Activated naive CD8-positive, alpha-beta T cell (primary cell): ENCODE data around the gene SLIT3.

Experiments
- H3K27ac Mint-ChIP-seq: one replicate; pipeline ENCODE4 v1.8.0; 2021; ENCODE audit warnings: mixed read lengths
- H3K27me3 Mint-ChIP-seq: one replicate; pipeline ENCODE4 v1.8.0; 2021; ENCODE audit warnings: mixed read lengths
- H3K36me3 Mint-ChIP-seq: one replicate; pipeline ENCODE4 v1.8.0; 2021; ENCODE audit warnings: mixed read lengths
- H3K4me1 Mint-ChIP-seq: one replicate; pipeline ENCODE4 v1.8.0; 2021; ENCODE audit warnings: low read depth, mixed read lengths
- H3K4me3 Mint-ChIP-seq: one replicate; pipeline ENCODE4 v1.8.0; 2021; ENCODE audit warnings: mild to moderate bottlenecking, mixed read lengths
- H3K9me3 Mint-ChIP-seq: one replicate; pipeline ENCODE4 v1.8.0; 2021; ENCODE audit warnings: low read depth, mixed read lengths

Gene SLIT3

DNA sequence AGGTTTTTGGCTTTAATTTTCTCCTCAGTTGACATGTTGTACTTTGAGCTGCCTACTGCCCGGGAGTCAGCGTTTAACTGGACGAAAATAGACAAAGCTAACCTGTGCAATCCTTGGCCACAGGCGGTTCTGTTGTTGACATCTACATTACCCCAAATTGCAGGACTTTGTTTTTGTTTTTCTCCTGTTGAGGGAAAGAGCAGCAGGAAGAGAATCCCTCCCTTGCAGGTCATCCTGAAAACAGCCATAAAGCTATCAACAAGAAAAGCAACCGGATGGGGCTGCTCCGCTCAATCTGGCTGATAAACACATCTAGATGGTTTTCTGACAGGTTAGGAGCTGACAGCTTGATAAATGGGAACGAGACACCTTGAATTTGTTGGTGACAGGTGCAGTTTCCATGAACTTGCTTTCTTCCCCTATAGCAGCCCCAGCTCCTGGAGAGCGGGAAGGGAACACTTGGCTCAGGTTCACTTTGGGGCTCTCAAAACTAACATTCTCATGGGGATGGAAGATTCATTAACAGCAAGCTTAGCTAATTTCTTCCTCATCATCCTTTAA, 331.5 kb downstream of the SLIT3 start:
- Mint-ChIP-seq H3K27me3 (peaks cover 9% of the 10 kb centered on the region), H3K4me3 (no peak overlapping the region), H3K36me3 (no peaks in the 10 kb centered on the region), H3K9me3 (no peaks in the 10 kb centered on the region), H3K4me1 (no peaks in the 10 kb centered on the region), H3K27ac (no peak overlapping the region)

DNA sequence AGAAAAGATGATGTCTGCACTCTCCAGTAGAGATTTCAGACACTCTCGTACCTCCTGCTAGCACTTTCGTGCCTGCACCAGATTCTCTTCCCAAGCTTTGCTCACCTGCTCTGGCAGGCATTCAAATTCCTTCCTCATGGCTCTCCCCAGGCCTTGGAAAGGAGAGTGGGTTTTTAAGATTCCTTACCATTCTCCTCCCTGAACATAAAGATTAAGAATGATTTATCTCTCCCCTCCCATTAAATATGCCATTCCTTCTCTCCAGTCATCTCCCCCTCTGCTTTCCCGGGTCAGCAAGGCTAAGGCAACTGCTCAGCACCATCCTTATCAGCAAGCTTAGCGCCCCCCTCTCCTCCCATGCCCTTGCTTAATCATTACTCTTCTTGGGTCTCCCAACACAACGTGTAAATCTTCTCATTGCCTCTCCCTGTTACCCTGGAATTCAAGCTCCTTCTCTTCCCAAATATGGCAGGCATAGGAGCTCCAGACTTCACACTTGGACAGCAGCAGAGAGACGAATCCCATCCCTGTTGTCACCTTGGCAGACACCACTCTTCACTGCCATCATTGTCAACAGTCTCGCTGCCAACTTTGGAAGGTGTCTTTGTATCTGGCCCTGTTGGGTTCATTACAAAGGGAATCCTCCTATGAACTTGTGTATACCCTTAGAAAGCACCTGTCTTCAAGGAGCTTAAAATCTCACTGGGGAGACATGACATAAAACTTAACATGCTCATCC, 332.9 kb downstream of the SLIT3 start:
- H3K4me3 Mint-ChIP-seq: no peak overlapping the region
- no peaks in the 10 kb centered on the region for H3K9me3 Mint-ChIP-seq
- H3K36me3 Mint-ChIP-seq: no peaks in the 10 kb centered on the region
- H3K27ac Mint-ChIP-seq: no peak overlapping the region
- H3K4me1 Mint-ChIP-seq: no peaks in the 10 kb centered on the region
- peaks cover 3% of the 10 kb centered on the region for H3K27me3 Mint-ChIP-seq

DNA sequence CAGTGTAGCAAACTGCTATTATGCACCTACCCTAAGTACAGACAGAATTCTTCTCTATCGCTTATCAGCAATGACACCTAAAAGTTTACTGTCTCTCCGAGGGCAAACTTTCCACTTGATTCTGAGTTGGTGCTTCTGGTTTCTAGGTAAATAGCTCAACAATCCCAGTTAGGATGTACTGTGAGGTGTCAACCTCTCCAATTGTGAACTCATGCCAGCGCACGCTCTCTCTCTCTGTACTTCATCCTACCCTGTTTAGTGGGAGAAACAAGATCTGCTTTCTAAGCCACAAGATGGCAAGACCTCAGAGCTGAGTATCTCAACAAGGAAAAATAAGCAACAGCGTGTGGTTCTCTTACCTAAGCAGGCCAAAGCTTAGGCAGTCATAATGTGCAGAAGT, 335.3 kb downstream of the SLIT3 start:
- no peaks in the 10 kb centered on the region for H3K4me1 Mint-ChIP-seq
- H3K9me3 Mint-ChIP-seq: no peaks in the 10 kb centered on the region
- H3K36me3 Mint-ChIP-seq: no peaks in the 10 kb centered on the region
- H3K27me3 Mint-ChIP-seq: peaks cover 6% of the 10 kb centered on the region
- H3K4me3 Mint-ChIP-seq: no peak overlapping the region
- no peak overlapping the region for H3K27ac Mint-ChIP-seq

DNA sequence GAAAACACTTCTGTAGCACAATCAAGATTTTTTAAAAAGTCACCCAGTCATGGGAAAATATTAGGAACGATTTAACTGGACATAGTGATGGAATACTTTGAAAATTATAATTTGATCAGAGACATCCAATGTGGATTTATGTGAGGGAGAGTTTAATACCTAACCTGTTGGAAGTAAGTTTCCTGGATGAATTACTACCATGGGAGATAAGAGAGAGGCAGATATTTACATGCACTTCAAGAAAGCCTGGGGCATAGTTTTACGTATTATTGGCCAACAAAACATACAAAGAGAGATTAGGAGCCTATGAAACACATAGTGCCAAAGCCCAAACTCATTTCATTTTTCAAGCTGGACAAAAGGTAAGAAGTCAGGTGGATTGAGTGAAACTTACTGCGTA, 336.8 kb downstream of the SLIT3 start:
- Mint-ChIP-seq H3K9me3 (no peaks in the 10 kb centered on the region), H3K36me3 (no peaks in the 10 kb centered on the region), H3K4me3 (no peak overlapping the region), H3K27ac (no peak overlapping the region), H3K27me3 (peaks cover 6% of the 10 kb centered on the region), H3K4me1 (no peaks in the 10 kb centered on the region)

DNA sequence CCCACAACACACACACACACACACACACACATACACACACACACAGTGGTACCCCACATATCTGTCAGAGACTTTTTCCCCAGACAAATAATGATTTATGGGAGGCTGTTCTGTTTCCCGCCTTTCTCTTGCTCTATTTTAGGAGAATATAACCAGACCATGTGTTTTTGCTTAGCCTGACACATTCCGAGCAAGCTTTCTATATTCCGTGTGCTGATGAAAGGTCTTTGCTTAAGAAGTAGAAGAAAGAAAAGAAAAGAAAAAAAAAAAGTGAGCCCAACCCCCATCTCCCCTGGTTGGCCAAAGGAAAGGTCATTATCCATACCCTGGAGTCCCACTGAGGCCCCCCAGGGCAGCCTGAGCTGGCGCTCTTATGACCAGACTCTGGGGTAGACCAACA, 338.6 kb downstream of the SLIT3 start:
- H3K27ac Mint-ChIP-seq: no peak overlapping the region
- peaks cover 3% of the 10 kb centered on the region for H3K27me3 Mint-ChIP-seq
- H3K4me3 Mint-ChIP-seq: no peak overlapping the region
- H3K4me1 Mint-ChIP-seq: no peaks in the 10 kb centered on the region
- H3K36me3 Mint-ChIP-seq: no peaks in the 10 kb centered on the region
- H3K9me3 Mint-ChIP-seq: no peaks in the 10 kb centered on the region

DNA sequence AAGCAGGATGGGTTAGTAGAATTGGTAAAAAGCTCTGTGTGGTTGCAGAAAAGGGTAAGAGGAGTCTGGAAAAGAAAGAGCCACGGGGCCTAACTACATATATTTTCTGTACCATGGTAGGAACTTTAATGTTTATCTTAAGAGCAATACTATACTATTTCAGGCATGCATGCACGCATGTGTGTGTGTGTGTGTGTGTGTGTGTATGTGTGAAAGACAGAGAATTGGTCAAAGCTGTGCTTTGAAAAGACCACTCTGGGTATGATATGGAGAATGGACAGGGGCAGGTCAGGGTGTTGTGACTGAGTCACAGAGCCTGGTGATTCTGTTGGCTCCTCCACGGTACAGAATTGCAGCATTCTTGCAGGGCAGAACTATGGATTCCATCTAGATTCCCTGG, 339.3 kb downstream of the SLIT3 start:
- Mint-ChIP-seq H3K9me3 (no peaks in the 10 kb centered on the region), H3K27me3 (peaks cover 3% of the 10 kb centered on the region), H3K4me1 (no peaks in the 10 kb centered on the region), H3K4me3 (no peak overlapping the region), H3K27ac (no peak overlapping the region), H3K36me3 (no peaks in the 10 kb centered on the region)

DNA sequence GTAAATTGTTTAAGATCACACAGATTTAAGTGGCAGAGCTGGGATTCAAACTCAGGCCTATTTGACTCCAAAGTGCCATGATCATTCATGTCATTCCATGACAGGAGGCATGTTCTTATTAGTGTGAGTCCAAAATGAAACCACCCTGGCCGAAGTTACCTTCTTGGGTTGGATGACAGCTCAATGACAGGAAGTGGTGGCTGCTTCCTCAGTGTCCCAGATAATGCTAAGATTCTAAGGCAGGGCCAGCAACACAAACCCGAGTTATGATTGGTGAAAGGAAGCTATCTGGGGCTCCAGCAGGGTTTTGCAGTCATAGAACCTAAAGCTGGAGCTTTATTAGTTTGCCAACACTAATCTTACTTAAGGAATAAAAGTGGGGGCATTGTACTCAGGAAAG, 340.4 kb downstream of the SLIT3 start:
- H3K27ac Mint-ChIP-seq: no peak overlapping the region
- H3K4me1 Mint-ChIP-seq: no peaks in the 10 kb centered on the region
- H3K4me3 Mint-ChIP-seq: no peak overlapping the region
- no peaks in the 10 kb centered on the region for H3K36me3 Mint-ChIP-seq
- peaks cover 3% of the 10 kb centered on the region for H3K27me3 Mint-ChIP-seq
- no peaks in the 10 kb centered on the region for H3K9me3 Mint-ChIP-seq

DNA sequence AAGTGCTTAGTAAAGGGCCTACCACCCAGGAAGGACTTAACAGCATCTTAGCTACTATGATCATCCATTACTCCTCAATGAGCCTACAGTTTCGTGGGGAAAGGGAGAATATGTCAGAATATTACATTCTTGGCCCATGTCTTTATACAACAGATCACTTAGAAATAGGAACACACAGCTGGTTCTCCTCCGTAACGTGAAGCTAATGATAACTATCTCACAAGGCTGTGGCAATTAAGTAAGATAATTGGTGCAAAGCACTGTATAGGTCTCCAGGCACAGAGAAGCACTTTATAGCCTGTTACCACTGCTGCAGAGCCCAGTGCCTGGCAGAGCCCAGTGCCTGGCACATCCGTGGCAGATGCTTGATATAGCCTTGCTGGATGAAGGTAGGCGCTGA, 347.6 kb downstream of the SLIT3 start:
- H3K4me1 Mint-ChIP-seq: no peaks in the 10 kb centered on the region
- H3K27me3 Mint-ChIP-seq: no peaks in the 10 kb centered on the region
- no peak overlapping the region for H3K27ac Mint-ChIP-seq
- H3K9me3 Mint-ChIP-seq: no peaks in the 10 kb centered on the region
- H3K4me3 Mint-ChIP-seq: no peak overlapping the region
- H3K36me3 Mint-ChIP-seq: no peaks in the 10 kb centered on the region

DNA sequence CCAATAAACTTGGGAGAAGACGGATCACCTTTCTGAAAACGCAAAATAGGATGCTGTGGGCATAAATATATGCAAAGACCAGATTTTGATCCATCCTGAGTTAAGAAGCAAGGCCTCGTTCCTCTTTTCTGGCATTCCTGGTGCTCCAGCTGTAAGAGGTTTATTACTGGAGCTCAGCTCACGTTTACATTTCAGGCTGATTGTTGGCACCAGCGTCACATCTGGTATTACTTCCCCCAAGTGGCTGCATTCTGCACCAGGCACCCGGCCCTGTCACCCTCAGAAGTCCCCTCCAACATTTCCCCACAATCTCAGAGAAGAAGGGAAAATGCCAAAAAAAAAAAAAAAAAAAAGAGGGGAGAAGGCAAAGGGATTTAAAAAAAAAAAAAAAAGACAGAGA, 348.7 kb downstream of the SLIT3 start:
- H3K9me3 Mint-ChIP-seq: no peaks in the 10 kb centered on the region
- H3K4me1 Mint-ChIP-seq: no peaks in the 10 kb centered on the region
- no peak overlapping the region for H3K27ac Mint-ChIP-seq
- H3K27me3 Mint-ChIP-seq: no peaks in the 10 kb centered on the region
- H3K36me3 Mint-ChIP-seq: no peaks in the 10 kb centered on the region
- no peak overlapping the region for H3K4me3 Mint-ChIP-seq

DNA sequence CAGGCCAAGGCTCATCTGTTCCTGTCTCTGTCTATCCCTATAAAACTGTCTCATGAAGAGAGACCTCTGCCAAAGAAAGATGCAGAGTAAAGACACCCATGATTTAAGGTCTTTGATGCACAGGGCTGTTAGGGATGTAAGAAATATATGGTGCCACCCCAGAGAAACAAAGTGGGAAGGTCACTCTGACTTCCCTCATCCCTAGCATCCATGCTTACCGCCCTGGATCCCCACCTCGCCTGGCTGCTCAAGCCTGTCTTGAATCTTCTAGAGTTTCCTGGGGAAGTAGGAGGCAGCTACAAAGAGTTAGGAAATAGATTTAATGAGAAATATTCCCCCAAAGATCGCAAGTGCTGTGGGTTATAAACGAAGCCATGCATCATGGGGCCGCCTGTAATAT, 349.2 kb downstream of the SLIT3 start:
- Mint-ChIP-seq H3K4me1 (no peaks in the 10 kb centered on the region), H3K4me3 (no peak overlapping the region), H3K27ac (no peak overlapping the region), H3K36me3 (no peaks in the 10 kb centered on the region), H3K27me3 (no peaks in the 10 kb centered on the region), H3K9me3 (no peaks in the 10 kb centered on the region)

DNA sequence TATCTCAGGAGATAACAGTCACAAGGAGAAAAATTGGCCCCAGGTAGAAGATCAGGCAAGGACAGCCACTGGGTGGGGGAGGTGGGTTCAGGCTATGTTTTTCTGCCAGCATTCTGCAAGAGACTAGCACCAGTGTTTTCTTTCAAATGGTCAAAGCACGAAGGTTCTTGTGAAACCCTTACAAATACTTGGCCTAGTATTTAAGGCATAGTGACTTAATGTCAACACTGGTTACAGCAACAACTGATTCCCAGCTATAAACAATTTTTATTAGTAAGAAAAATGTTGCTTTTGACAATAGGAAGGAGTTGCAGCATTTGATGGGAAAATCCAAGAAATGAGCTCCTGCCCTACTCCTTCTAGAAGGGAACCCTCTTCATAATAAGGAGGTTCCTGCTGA, 349.6 kb downstream of the SLIT3 start:
- H3K4me1 Mint-ChIP-seq: no peaks in the 10 kb centered on the region
- no peaks in the 10 kb centered on the region for H3K36me3 Mint-ChIP-seq
- H3K4me3 Mint-ChIP-seq: no peak overlapping the region
- H3K27me3 Mint-ChIP-seq: no peaks in the 10 kb centered on the region
- H3K27ac Mint-ChIP-seq: no peak overlapping the region
- no peaks in the 10 kb centered on the region for H3K9me3 Mint-ChIP-seq

DNA sequence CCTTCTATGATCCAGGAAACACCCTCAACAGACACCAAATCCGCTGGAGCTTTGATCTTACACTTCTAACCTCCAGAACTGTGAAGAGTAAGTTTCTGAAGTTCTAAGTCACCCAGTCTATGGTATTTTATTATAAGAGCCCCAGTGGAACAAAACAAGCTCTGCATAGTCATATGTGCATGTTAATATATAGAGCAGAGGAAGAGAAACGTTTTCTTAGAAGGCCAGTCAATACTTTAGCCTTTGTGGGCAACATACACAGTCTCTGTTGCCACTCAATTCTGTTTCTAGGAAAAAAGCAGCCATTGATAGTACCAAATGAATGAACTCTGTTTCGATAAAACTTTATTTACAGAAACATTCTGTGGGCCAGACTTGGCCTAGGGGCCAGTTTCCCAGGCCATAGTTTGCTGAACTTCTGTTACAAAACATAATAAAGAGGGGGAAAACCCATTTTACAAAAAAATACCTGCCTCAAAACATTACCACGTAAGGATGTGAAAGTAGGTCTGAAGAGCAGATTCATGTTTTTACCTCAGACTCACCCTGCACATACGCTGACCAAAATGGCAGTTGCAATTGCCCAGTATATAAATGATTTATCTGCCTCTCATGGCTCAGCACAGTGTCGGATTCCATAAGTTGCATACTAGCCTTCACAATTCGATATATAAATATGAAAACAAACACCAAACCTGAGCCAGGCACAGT, 350.5 kb downstream of the SLIT3 start:
- H3K27ac Mint-ChIP-seq: no peak overlapping the region

DNA sequence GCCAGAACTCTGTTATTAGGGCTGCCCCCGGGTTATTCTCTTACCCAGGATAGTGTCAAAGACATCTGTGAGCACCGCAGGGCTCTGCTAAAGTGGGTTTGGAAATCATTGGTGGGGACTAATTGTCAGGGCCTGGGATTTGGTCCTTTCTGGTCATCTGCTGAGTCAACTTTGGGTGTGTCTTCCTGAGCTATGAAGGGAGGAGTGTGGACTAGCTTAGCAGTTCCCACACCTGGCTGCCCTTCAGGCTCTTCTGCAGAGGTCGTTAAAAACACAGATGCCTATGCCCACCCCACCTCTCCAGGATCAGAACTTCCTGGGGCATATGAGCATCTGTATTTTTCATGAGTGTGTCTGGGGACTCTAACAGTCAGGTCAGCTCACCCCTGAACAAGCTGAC, 352.2 kb downstream of the SLIT3 start:
- Mint-ChIP-seq H3K9me3 (no peaks in the 10 kb centered on the region), H3K36me3 (no peaks in the 10 kb centered on the region), H3K4me1 (no peaks in the 10 kb centered on the region), H3K4me3 (no peak overlapping the region), H3K27ac (no peak overlapping the region), H3K27me3 (no peaks in the 10 kb centered on the region)

More for the DNA sequence above, 350.5 kb downstream of the SLIT3 start:
- Mint-ChIP-seq H3K27me3 (no peaks in the 10 kb centered on the region), H3K4me1 (no peaks in the 10 kb centered on the region), H3K9me3 (no peaks in the 10 kb centered on the region), H3K4me3 (no peak overlapping the region), H3K36me3 (no peaks in the 10 kb centered on the region)

DNA sequence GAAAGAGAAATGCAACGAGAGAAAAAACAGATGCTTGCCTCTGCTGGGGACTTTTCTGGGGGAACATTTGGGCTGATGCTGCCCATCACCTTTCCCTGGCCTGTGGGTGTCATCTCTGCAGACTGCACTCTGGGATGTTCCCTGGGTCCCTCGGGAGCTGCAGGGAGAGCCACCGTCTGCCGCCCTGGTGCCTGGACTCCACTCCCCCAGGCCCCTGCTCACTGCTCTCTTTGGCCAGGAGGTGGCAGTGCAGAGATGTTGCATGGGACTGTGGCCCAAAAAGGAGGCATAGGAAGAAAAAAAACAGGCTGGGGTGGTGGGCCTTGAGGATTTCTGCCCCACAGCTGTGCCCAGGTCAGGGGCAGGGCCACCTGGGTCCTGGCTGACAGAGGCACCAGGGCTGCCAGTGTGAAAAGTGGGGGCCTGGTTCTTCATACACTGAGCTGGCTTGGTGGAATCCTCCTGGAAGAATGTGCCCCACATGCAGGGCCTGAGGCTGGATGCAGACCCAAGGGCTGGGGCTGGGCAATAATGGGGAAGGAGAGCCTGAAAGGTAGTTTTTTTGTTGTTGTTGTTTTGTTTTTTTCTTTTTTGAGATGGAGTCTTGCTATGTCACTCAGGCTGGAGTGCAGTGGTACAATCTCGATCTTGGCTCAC, 353.6 kb downstream of the SLIT3 start:
- Mint-ChIP-seq H3K4me3 (no peak overlapping the region), H3K27ac (no peak overlapping the region), H3K27me3 (no peaks in the 10 kb centered on the region), H3K36me3 (no peaks in the 10 kb centered on the region), H3K4me1 (no peaks in the 10 kb centered on the region), H3K9me3 (no peaks in the 10 kb centered on the region)

DNA sequence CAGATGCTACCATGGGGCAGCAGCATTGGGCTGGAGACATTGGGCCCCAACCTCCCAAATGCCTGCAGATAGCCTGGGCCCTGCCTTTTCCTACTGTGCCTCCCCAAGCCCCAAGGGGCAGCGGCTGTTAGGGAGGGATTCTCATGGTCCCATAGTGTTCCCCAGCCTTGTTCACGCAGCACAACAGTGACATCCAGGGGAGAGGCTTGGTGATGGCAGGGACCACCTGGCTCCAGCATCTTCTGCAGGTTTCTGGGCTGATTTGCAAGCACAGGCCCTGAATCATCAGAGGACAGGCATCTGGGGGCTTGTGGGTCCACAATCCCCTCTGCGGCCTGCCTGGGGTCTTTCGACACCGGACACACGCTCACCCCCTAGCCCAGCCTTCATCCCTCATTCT, 354.6 kb downstream of the SLIT3 start:
- H3K9me3 Mint-ChIP-seq: no peaks in the 10 kb centered on the region
- no peaks in the 10 kb centered on the region for H3K27me3 Mint-ChIP-seq
- no peaks in the 10 kb centered on the region for H3K36me3 Mint-ChIP-seq
- H3K27ac Mint-ChIP-seq: no peak overlapping the region
- no peak overlapping the region for H3K4me3 Mint-ChIP-seq
- H3K4me1 Mint-ChIP-seq: no peaks in the 10 kb centered on the region
